GM19328 (cell line): Measurements from ENCODE around the gene LGALS7.

Experiments used
- ATAC-seq: cut with Tn5 transposase; IDR thresholded peaks from one replicate; pipeline ENCODE4 v1.9.1; 2021; ENCODE audit warnings: mild to moderate bottlenecking, moderate library complexity; ENCODE audit not compliant: unreplicated experiment

LGALS7 gene

DNA sequence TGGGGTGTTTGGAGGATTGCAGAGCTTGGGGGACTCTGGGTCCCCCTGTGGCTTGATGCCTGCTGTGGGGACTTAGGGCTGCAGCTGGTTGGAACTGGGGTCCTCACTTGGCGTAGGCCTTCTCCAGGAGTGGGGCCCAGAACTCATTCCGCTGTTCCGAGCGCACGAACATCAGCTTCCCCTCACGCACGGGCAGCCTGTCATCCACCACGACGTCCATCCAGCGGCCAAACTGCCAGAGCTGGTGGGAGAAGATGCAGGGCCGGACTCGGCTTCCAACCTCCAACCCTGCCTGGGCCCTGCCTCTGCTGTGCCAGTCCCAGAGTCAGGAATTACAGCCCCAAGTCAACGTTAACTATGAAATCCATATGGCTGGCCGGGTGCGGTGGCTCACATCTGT is 31.6 kb downstream of the LGALS7 start:
- no peak for ATAC-seq

DNA sequence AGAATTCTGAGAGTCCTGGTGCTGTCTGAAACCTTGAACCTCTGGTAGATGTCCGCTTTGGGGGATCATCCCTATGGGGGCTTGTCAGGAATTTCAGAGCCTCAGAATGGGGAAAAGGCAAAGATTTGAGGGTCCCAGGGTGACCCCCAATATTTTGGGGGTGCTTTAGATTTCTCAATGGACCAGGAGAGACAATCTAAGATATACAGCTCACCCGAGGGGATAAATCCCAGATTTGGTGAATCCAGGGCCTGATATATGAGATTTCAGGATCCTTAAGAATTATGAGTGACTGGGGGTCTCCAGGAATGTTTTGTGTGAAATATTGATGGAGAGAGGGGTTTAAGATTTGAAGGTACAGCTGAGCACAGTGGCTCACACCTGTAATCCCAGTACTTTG is 32.4 kb downstream of the LGALS7 start:
- ATAC-seq: no peak

DNA sequence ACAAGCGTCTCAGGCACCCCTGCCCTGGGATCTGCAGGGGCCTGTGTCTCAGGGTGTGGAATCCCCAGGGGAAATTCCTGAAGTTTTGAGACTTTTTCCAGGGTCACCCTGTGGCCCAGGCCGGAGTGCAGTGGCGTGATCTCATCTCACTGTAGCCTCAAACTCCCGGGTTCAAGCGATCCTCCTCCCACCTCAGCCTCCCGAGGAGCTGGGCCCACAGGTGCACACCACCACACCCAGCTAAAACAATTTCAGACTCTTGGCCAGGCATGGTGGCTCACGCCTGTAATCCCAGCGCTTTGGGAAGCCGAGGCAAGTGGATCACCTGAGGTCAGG is 33.1 kb downstream of the LGALS7 start:
- no peak for ATAC-seq

DNA sequence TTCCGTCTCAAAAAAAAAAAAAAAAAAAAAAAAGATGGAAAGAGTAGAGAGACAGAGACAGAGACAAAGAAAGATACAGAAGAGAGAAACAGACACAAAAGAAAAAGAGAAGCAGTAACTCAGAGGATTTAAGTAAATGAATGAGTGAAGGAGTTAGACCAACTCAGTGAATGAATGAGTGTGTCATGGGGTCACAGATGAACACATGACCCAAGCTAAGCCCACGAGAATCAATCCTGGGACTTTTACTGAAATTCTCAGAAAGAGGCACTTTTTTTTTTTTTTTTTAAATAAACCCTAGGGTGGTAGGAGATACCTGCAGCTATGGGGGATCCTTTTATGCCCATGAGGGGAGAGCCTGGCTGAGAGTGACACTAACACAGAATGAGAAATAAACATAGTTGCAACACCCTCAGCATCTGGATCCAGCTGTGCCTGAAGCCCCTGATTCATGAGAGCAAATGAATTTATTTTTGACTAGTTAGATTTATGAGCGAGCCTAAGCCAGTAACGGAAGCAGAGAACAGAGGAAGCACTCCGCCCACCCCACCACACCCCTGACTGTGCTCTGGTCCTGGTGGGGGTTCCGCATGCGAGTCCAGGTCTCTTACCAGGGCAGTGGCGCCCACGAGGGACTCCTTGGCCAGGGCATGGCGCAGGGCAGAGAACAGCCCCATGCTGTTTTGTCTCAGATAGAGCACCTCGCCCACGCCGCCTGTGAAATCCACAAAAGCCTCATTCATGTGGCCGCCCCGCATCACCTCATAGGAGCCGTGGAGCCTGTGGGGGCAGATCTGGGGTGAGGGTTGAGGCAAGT is 33.7 kb downstream of the LGALS7 start:
- no peak for ATAC-seq

DNA sequence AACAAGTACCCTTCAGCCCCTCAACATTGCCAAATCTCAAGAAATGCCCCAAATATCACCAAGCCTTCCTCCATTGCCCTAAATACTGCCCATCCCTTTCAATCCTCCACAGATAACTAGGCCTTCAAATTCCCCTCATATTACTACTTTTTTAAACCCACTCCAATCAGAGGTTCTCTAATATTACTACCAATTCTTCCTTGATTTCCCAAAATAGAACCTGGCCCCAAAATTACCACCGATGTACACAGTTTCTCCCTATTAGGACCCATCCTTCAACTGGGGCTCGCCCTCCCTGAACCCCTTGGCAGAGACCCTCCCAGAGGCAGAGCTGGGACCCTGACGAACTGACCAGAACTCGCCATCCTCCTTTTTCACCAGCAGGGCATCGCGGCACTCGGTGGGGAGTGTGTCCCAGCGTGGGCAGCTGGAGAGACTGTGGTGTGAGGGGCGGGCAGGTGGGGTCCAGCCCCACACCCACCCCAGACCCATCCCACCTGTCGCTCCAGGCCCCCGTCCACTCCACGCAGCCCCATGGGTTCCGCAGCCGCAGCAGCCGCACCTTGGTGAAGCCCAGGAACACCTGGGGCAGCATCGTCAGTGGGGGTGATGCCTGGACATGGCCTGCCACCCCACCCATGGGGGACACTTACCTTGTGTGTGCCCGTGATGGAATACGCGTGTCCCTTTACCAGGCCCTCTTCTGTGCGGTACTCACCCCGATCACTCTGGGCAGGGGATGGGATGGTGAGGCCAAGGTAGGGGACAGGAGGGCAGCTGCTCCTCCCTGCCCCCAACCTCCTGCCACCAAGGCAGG is 35.2 kb downstream of the LGALS7 start:
- no peak for ATAC-seq

DNA sequence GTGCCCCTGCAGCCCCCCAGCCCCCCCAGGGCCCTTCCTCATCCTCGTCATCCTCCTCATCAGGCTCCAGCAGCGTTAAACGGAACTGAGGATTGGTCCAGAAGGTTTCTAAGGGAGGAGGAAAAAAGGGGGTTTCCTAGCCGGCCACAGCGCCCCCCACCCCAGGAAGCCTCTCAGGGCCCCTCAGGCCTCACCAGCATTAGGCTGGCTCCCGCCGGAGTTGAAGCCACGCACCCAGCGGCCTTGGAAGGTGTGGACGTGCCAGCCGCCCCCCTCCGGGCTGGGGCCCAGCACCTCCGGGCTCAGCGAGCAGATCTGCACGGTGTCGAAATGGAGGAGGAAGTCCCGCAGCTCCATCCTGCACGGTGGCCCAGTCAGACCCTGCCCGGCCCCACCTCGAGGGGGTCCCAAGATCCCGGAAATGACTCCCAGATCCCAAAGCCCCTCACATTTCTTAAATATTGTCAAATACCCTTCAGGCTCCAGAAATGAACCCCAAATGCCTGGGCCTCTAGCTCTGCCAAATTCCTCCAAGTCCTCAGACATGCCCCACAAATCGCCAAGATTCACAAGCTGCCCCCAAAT is 35.9 kb downstream of the LGALS7 start:
- no peak for ATAC-seq

DNA sequence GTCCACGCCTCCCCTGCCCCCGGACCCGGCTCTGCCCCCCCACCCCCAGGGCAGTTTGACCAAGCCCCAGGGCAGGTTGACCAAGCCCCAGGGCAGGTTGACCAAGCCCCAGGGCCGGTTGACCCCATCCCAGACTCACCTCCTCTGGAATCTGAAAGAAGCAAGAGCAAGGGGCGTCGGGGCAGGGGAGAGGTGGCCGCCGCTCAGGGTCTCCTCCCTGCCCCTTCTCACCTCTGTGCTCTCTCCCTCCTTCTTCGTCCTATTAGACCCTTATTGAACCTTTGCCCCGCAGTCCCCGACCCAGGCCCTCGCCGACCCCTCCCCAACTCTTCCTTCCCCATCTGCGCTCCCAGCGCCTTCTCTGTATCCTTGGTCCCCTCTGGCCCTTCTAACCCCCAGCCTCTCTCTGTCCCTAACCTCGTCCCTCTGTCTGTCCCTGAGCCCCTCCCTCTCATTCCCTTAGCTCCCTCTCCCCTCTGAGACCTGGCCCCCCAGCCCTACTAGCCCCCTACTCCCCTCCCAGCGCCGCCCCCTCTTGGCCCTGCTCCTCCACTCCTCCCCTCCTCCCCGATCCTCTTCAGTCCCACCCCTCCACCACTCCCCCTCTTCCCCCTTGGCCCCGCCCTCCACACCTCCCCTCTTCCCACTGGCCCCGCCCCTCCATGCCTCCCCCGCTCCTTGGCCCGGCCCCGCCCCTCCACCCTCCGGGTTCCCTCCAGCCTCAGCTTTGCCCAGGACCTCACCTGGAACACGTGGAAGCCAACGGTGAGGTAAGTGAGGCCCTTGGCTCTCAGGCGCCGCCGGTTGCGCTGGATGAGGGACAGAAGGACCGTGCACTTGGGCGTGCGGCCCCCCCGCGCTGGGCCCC is 36.7 kb downstream of the LGALS7 start:
- no peak for ATAC-seq

DNA sequence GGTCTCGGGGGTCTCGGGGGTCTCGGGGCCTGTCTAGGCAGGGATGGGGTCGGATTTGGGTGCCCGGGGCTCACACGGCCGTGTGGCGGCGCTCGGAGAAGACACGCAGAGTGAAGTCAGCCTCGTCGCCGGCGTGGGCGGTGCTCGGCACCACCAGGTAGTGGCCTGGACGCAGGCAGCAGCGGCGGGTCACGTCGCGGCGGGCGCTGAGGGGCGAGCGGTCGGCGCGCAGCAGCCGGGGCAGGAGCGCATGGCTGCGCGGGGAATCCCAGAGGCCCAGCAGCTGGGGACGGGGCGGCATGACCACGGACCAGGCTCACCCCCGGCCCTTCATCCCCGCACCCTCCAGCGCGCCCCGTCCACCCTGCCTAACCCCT is 37.3 kb downstream of the LGALS7 start:
- ATAC-seq: no peak

DNA sequence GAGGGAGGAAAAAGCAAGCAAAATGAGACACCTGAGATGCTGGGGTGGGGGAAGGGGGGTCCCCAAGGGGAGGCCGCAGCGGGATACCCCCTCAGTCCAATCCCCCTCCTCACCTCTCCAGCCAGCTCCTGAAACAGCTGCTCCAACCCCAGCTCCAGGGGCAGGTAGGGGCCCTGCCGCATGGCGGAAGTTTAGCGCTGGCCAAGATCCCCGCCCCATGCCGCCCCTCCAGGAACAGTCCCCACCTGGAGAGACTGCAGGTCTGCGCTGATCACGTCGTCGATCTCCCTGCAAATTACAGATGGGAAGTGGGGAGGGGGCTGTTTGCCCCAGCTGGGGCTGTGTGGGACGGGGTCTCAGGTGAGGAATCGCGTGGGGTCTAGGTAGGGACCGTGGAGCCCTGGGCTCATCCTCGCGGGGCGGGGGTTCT is 38.0 kb downstream of the LGALS7 start:
- ATAC-seq: no peak

DNA sequence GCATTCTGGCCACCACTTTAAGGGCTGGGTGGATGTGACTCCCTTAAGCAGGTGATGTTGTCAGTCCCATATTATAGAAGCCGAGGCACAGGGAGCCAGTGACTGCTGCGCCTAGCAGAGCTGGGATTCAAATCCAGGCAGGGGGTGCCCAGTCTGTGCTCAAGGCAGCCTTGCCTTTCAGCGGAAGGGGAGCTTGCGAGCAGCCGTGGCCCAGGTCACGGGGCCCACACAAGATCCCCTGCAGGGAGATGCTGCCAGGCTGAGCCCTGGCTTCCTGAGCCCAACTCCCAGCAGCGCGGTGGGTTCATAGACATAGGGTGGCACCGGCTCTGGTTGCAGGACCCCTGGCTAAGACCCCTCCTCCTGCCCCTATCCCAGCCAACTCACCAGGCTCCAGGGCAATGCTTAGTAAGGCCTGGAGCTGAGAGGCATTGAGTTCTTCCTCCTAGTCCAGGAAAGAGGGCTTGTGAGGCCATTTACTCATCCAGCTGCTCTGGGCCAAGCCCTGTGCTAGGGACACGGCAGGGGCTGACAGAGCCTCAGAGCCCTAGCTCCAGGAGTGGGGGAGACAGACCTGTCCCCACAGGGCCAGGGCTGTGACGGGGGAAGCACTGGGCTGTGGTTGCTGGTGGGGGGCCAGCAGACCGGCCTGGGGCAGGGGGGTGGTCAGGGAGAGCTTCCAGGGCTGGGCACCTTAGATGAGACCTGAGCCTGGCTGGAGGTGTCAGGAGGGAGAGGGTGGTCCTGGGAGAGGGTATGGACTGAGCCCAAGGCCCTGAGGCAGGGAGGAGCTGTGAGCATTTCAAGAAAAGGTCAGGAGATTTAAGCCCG is 38.7 kb downstream of the LGALS7 start:
- no peak for ATAC-seq

DNA sequence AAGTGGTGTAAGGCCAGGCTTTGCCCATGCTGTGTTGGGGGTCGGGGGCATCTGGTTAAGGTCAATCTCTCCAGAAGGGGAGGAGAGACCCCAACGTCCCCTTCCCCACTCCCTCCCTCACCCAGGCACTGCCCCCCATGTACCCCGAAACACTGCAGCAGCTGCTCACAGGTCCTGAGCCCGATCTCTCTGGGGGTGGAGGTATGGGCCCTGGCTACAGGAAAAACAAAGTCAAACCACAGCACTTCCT is 39.2 kb downstream of the LGALS7 start:
- ATAC-seq: no peak

DNA sequence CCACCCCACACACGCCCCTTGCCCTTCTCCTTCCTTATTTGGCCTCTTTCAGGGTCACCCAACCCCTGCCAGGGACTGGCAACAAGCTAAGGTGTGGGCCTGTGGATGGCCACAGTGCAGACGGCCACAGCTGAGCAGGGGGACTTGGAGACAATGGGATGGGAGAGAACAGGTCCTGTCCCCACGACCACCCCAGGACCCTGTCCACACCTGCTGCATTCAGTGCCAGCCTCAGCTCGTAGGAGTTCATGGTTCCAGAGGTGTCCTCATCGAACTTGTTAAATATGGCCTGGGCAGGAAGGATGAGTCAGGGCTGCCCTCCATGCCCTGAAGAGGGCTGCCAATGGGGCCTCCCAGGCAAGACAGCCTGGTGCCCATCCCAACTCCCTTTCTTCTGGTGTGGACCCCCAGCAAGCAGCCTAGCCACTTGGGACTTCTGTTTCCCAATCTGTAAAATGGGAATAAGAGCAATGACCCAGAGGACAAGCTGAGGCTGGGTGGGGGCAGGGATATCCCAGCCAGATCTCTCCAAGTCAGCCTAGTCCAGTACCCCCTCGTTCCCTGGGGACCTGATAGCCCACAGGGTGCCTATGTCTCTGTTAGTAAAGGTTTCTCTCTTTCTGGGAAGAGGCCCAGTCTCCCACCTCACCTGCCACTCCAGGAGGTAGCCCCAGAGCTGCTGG is 39.7 kb downstream of the LGALS7 start:
- no peak for ATAC-seq

DNA sequence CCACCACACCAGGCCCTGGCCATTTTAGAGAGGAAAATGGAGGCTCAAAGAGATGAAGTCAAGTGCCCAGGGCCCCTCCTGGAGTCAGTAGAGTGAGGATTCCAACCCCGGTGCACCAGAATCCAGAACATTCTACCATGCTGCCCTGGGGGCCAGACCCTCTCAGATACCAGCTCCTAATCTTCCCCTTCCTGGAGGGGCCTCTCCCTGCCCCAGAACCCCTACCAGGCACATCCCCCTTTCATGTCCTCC is 40.1 kb downstream of the LGALS7 start:
- no peak for ATAC-seq

DNA sequence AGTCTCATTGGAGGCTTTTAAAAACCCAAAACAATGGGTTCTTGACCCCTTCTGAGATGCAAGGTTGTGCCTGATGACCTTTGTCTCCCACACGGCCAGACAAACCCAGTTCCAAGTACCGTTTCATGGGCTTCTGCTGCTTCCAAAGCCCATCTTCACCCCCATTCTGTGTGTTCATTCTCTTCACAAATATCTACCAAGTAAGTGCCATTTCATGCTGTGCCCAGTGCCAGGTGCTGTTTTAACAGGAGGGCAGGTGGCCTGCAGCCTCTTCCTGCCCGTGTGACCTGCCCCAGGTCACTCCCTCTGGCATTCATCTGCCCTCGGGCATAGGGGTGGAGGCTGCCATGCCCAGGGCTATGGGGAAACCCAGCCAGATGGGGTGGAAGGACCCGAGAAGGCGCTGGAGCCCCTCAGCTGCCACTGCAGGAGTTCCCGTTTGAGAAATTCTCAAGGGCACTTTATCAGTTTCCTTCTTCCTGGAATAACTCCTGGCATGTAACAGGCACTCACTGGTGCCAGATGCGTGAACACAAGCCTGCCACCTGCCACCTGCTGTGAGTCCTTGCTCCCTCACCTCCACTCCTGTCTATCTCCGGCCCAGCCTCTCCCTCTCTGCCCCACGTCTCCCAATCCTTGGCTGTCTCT is 41.5 kb downstream of the LGALS7 start:
- no peak for ATAC-seq

DNA sequence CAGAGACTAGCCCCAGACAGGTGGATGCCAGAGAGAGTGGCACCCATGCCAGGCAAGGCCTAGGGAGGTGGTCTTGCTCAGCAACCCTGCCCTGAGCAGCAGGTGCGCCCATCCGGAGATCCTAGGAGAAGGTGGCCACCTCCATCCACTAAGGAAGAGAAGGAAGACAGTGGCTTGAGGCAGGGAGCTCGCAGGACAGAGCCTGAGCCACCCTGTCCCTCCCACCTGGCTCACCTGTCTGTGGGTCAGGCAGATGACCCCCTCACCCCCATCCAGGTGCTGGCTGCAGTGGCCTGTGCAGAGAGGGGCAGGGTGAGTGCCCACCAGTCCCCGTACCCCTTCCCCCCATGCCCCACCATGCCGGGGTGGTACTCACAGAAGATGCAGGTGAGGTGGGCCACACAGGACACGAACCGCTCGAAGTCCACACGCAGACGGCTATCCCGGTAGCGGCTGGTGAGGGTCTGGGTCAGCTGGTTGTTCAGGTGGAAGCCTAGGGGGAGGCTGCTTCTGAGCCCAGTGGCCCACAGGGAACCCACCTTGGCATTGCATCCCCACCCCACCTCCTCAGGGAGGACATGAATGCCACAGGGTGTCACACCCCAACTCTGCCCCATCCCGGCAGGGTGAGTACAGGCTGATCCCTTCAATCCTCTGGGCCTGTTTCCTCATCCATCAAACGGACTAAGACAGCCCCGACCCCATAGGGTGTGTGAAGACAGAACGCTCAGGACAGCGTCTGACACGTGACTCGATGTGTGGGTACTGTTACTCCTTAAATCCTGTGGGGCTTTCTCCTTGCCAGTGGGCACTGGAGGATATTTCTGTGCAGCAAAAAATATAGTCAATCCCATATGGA is 42.4 kb downstream of the LGALS7 start:
- no peak for ATAC-seq

DNA sequence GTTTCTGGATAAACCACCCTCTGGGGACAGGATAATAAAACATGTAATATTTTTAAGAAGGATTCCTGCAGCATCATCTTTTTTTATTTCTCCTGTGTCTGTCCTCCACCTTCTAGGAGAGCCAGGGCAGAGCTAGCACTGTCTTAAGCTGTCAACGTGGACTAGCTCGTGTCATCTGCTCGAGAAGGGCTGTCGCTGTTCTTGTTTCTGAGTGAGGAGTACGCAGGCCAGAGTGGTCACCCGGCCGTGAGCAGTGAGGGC is 42.9 kb downstream of the LGALS7 start:
- no peak for ATAC-seq

DNA sequence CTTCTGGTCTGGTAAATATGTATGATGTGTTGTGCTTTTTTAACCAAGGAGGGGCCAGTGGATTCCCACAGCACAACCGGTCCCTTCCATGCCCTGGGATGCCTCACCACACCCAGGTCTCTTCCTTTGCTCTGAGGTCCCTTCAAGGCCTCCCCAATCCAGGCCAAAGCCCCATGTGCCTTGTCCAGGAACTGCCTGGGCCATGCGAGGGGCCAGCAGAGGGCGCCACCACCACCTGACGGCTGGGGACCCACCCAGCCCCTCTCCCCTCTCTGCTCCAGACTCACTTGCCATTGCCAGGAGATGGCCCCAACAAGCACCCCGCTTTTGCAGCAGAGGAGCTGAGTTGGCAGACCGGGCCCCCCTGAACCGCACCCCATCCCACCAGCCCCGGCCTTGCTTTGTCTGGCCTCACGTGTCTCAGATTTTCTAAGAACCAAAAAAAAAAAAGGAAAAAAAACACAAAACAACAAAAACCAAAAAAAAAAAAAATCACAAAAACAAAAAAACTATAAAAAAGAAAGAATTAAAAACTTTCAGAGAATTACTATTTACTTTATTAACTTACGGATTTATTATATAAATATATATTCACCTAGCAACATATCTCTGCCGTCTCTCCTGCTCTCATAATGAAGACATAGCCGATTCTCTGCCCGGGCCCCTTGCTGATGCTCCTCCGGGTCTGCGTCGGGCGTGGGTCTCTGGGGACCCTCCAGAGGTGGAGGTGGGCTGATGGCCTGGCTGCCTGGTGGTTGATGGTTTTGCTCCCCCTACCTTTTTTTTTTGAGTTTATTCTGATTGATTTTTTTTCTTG is 43.5 kb downstream of the LGALS7 start:
- ATAC-seq: no peak
